Measurements from ENCODE around the gene NMBR.

DNA sequence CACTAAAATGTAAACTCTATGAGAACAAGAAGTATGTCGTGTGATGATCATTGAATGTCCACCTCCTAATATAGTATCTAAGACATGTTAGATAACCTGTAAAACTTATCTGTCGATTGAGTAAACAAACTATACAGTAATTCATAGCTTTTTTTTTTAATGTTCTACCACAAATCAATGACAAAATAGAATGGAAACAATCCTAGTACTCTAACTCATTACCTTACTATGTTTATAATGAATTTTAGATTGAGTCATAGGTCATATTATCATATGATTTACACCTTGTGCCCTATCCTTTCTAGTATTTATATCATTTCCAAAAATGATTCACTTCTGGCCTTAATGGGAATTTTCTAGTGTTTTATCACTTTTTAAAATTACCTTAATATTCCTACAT, 6.3 kb upstream of the NMBR start:
- no peak for TF ChIP-seq EP300 (IDR thresholded peaks at IDR 0.05; ENCODE audit: borderline replicate concordance)
- TF ChIP-seq, protein P1, sequence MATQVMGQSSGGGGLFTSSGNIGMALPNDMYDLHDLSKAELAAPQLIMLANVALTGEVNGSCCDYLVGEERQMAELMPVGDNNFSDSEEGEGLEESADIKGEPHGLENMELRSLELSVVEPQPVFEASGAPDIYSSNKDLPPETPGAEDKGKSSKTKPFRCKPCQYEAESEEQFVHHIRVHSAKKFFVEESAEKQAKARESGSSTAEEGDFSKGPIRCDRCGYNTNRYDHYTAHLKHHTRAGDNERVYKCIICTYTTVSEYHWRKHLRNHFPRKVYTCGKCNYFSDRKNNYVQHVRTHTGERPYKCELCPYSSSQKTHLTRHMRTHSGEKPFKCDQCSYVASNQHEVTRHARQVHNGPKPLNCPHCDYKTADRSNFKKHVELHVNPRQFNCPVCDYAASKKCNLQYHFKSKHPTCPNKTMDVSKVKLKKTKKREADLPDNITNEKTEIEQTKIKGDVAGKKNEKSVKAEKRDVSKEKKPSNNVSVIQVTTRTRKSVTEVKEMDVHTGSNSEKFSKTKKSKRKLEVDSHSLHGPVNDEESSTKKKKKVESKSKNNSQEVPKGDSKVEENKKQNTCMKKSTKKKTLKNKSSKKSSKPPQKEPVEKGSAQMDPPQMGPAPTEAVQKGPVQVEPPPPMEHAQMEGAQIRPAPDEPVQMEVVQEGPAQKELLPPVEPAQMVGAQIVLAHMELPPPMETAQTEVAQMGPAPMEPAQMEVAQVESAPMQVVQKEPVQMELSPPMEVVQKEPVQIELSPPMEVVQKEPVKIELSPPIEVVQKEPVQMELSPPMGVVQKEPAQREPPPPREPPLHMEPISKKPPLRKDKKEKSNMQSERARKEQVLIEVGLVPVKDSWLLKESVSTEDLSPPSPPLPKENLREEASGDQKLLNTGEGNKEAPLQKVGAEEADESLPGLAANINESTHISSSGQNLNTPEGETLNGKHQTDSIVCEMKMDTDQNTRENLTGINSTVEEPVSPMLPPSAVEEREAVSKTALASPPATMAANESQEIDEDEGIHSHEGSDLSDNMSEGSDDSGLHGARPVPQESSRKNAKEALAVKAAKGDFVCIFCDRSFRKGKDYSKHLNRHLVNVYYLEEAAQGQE (IDR thresholded peaks at IDR 0.05; ENCODE audit: low read depth), result no peak
- no peak for TF ChIP-seq TAF1 (IDR thresholded peaks at IDR 0.05; ENCODE audit: low read depth)
- no peak for TF ChIP-seq RAD21 (IDR thresholded peaks at IDR 0.05; ENCODE audit: low read depth)
- TF ChIP-seq TCF12 (IDR thresholded peaks at IDR 0.05; ENCODE audit: low read depth), result no peak
- TF ChIP-seq, protein P2, sequence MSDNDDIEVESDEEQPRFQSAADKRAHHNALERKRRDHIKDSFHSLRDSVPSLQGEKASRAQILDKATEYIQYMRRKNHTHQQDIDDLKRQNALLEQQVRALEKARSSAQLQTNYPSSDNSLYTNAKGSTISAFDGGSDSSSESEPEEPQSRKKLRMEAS (IDR thresholded peaks at IDR 0.05), result no peak
- no peak for TF ChIP-seq NFIC (IDR thresholded peaks at IDR 0.05)
- no peak for TF ChIP-seq EGR1 (IDR thresholded peaks at IDR 0.05)
- TF ChIP-seq YY1 (IDR thresholded peaks at IDR 0.05; ENCODE audit: low read depth), result no peak
- no peak for TF ChIP-seq CEBPB (IDR thresholded peaks at IDR 0.05)
- TF ChIP-seq, protein P3, sequence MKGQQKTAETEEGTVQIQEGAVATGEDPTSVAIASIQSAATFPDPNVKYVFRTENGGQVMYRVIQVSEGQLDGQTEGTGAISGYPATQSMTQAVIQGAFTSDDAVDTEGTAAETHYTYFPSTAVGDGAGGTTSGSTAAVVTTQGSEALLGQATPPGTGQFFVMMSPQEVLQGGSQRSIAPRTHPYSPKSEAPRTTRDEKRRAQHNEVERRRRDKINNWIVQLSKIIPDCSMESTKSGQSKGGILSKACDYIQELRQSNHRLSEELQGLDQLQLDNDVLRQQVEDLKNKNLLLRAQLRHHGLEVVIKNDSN (IDR thresholded peaks at IDR 0.05), result no peak
- TF ChIP-seq FOXM1 (IDR thresholded peaks at IDR 0.05; ENCODE audit: borderline replicate concordance, low read depth), result no peak
- TF ChIP-seq ZBTB7A (IDR thresholded peaks at IDR 0.05; ENCODE audit: low read depth), result no peak
- TF ChIP-seq TEAD4 (IDR thresholded peaks at IDR 0.05), result no peak

Measured in Ishikawa (cell line).